C1 segment of cervical spinal cord (tissue), 14 donors: ENCODE results near the gene CLCA2.

ENCODE experiments used
- DNase-seq, 14 donors: peaks; one replicate each; lab custom pipeline; 2025; lab: John Stamatoyannopoulos, UW

The CLCA2 gene

GRCh38 chr1:86430376-86430775, 6.4 kb downstream of the CLCA2 start:
- DNase-seq: no peak

GRCh38 chr1:86434059-86434458, 10.1 kb downstream of the CLCA2 start:
- DNase-seq: no peak

- no peak for DNase-seq
Observed at GRCh38 chr1:86435327-86435726, 11.4 kb downstream of the CLCA2 start.

GRCh38 chr1:86436041-86436440, 12.1 kb downstream of the CLCA2 start:
- no peak for DNase-seq

- DNase-seq: no peak
Observed at GRCh38 chr1:86441581-86441980, 17.6 kb downstream of the CLCA2 start.

- DNase-seq: no peak
Observed at GRCh38 chr1:86441997-86442396, 18.0 kb downstream of the CLCA2 start.

- DNase-seq: no peak
Observed at GRCh38 chr1:86445919-86446318, 21.9 kb downstream of the CLCA2 start.

GRCh38 chr1:86447198-86447790, 23.3 kb downstream of the CLCA2 start:
- peak in 9 of 14 donors; percentile 6 to 43 (median 22) for DNase-seq

- DNase-seq: no peak
Observed at GRCh38 chr1:86448670-86449069, 24.7 kb downstream of the CLCA2 start.

- no peak for DNase-seq
Observed at GRCh38 chr1:86449103-86449502, 25.1 kb downstream of the CLCA2 start.

- no peak for DNase-seq
Observed at GRCh38 chr1:86450847-86451246, 26.9 kb downstream of the CLCA2 start.

- DNase-seq: no peak
Observed at GRCh38 chr1:86453664-86454063, 29.7 kb downstream of the CLCA2 start.

- no peak for DNase-seq
Observed at GRCh38 chr1:86455073-86455472, 31.1 kb downstream of the CLCA2 start.

GRCh38 chr1:86460998-86461397, 37.0 kb downstream of the CLCA2 start:
- DNase-seq: no peak

GRCh38 chr1:86461482-86461881, 37.5 kb downstream of the CLCA2 start:
- no peak for DNase-seq

GRCh38 chr1:86464819-86465218, 40.8 kb downstream of the CLCA2 start:
- no peak for DNase-seq

- DNase-seq: no peak
Observed at GRCh38 chr1:86466109-86466844, 42.3 kb downstream of the CLCA2 start.

GRCh38 chr1:86466986-86467385, 43.0 kb downstream of the CLCA2 start:
- no peak for DNase-seq

GRCh38 chr1:86468501-86468977, 44.6 kb downstream of the CLCA2 start, which contains the start of gene CLCA1:
Gene CLCA1 (plus strand): TSS chr1:86468927. CDS start chr1:86468972, 45 bp downstream.
- no peak for DNase-seq

- DNase-seq: peak in 2 of 14 donors; percentile 5 to 11
Observed at GRCh38 chr1:86470859-86471258, 46.9 kb downstream of the CLCA2 start.

GRCh38 chr1:86471291-86471690, 47.3 kb downstream of the CLCA2 start:
- DNase-seq: no peak

- no peak for DNase-seq
Observed at GRCh38 chr1:86472152-86472551, 48.2 kb downstream of the CLCA2 start.

GRCh38 chr1:86472767-86473166, 48.8 kb downstream of the CLCA2 start:
- no peak for DNase-seq
